Prostate gland (tissue), 2 donors: ENCODE data around the gene MICU1.

Source experiments
- CTCF ChIP-seq, 4 experiments: fragments of 200-600 bp in 2 of 4; fragments of 450-650 bp in 2 of 4; sonication (generic) in 2 of 4; IDR thresholded peaks; 1 replicate in 3 of 4; 2 replicates in 1 of 4; pipeline ENCODE4 v1.5.1; 2016 to 2019; ENCODE audit warnings: antibody characterized with exemption in 4 of 4, mild to moderate bottlenecking in 2 of 4, moderate library complexity in 2 of 4
- POLR2A ChIP-seq: fragments of 450-650 bp; IDR thresholded peaks from one replicate; pipeline ENCODE4 v1.6.1; 2016; ENCODE audit warnings: antibody characterized with exemption, mild to moderate bottlenecking
- POLR2AphosphoS5 ChIP-seq: sonication (generic); formaldehyde crosslinking; IDR thresholded peaks from one replicate; pipeline ENCODE4 v1.6.1; 2017; ENCODE audit warnings: antibody characterized with exemption

- TF ChIP-seq CTCF (IDR thresholded peaks at IDR 0.05) = no peak
- no peak for TF ChIP-seq POLR2A
- TF ChIP-seq POLR2AphosphoS5 = no peak
Measured at GRCh38 chr10:72429931-72430330, 195.9 kb downstream of the MICU1 start.
